Hepatocyte (in vitro differentiated cells): Measurements from ENCODE around the gene CORO6. TPM values are rescaled to one million over a fixed set of nuclear protein-coding genes. Genes with fewer than 3 reads are reported as not detected.

Experiments
- DNase-seq: peaks from one replicate; pipeline ENCODE4 v3.0.0-alpha.2; 2016; ENCODE audit warnings: low spot score
- H2AFZ ChIP-seq: fragments of 200-600 bp; sonication (generic); 2 replicates; pipeline ENCODE4 v1.6.0; 2016; ENCODE audit warnings: antibody characterized with exemption, mild to moderate bottlenecking
- H3K27ac ChIP-seq: fragments of 200-600 bp; sonication (generic); 2 replicates; pipeline ENCODE4 v1.5.1; 2016; ENCODE audit warnings: mild to moderate bottlenecking
- H3K27me3 ChIP-seq: fragments of 200-600 bp; sonication (generic); 2 replicates; pipeline ENCODE4 v1.6.1; 2016
- H3K36me3 ChIP-seq: fragments of 200-600 bp; sonication (generic); replicated peaks from 2 replicates; pipeline ENCODE4 v1.5.1; 2016; ENCODE audit warnings: low read depth; ENCODE audit not compliant: insufficient read depth
- H3K4me1 ChIP-seq: fragments of 200-600 bp; sonication (generic); 2 replicates; pipeline ENCODE4 v1.5.1; 2016; ENCODE audit warnings: mild to moderate bottlenecking, moderate library complexity; ENCODE audit not compliant: insufficient read depth
- H3K4me2 ChIP-seq: fragments of 200-600 bp; sonication (generic); 2 replicates; pipeline ENCODE4 v1.6.0; 2016
- H3K4me3 ChIP-seq: fragments of 200-600 bp; sonication (generic); 2 replicates; pipeline ENCODE4 v1.5.1; 2016; ENCODE audit warnings: mild to moderate bottlenecking
- H3K79me2 ChIP-seq: fragments of 200-600 bp; sonication (generic); 2 replicates; pipeline ENCODE4 v1.6.0; 2017; ENCODE audit warnings: mild to moderate bottlenecking
- H3K9me2 ChIP-seq: fragments of 200-600 bp; sonication (generic); replicated peaks from 2 replicates; pipeline ENCODE4 v1.6.0; 2017; ENCODE audit warnings: mild to moderate bottlenecking; ENCODE audit not compliant: insufficient read depth
- H3K9me3 ChIP-seq: fragments of 200-600 bp; sonication (generic); 2 replicates; pipeline ENCODE4 v1.5.1; 2016; ENCODE audit warnings: low read depth, mild to moderate bottlenecking
- H4K20me1 ChIP-seq: fragments of 200-600 bp; sonication (generic); 2 replicates; pipeline ENCODE4 v1.6.0; 2016; ENCODE audit warnings: mild to moderate bottlenecking; ENCODE audit not compliant: insufficient read depth, poor library complexity, severe bottlenecking
- EZH2 ChIP-seq: fragments of 200-600 bp; sonication (generic); IDR thresholded peaks from 2 replicates; pipeline ENCODE4 v1.6.1; 2016; ENCODE audit warnings: antibody characterized with exemption, mild to moderate bottlenecking, borderline replicate concordance
- EZH2phosphoT487 ChIP-seq: fragments of 200-600 bp; sonication (generic); IDR thresholded peaks from one replicate; pipeline ENCODE4 v1.6.1; 2018; ENCODE audit warnings: antibody characterized with exemption, mild to moderate bottlenecking, low read depth, moderate library complexity; ENCODE audit not compliant: unreplicated experiment, severe bottlenecking
- WGBS: methylation state at CpG from one replicate; pipeline ENCODE4 v1.1.6; 2016; ENCODE audit warnings: low lambda C conversion rate; ENCODE audit errors: missing lambda C conversion rate; 5-methylcytosine and 5-hydroxymethylcytosine counted together
- polyA plus RNA-seq: library from polyadenylated mRNA; unstranded; fragments of >200 nt; fragmentation: Nextera tagmentation; extraction: Ambion mirVana; gene quantifications from 2 replicates; pipeline ENCODE4 v1.2.1, GENCODE V29; 2016
- total RNA-seq: library from RNA; depleted of rRNA; stranded (reverse); fragments of >200 nt; gene quantifications from 2 replicates; pipeline ENCODE4 v1.2.3, GENCODE V29; 2014
- TF ChIP-seq, protein P1 (sequence below): fragments of 200-600 bp; sonication (generic); IDR thresholded peaks from 2 replicates; pipeline ENCODE4 v1.5.1; 2016; ENCODE audit warnings: antibody characterized with exemption, mild to moderate bottlenecking; ENCODE audit not compliant: poor library complexity

Gene CORO6
- total and polyA plus RNA-seq, 2 experiments from 2014 or later: 0.83 to 1.9 TPM

DNA sequence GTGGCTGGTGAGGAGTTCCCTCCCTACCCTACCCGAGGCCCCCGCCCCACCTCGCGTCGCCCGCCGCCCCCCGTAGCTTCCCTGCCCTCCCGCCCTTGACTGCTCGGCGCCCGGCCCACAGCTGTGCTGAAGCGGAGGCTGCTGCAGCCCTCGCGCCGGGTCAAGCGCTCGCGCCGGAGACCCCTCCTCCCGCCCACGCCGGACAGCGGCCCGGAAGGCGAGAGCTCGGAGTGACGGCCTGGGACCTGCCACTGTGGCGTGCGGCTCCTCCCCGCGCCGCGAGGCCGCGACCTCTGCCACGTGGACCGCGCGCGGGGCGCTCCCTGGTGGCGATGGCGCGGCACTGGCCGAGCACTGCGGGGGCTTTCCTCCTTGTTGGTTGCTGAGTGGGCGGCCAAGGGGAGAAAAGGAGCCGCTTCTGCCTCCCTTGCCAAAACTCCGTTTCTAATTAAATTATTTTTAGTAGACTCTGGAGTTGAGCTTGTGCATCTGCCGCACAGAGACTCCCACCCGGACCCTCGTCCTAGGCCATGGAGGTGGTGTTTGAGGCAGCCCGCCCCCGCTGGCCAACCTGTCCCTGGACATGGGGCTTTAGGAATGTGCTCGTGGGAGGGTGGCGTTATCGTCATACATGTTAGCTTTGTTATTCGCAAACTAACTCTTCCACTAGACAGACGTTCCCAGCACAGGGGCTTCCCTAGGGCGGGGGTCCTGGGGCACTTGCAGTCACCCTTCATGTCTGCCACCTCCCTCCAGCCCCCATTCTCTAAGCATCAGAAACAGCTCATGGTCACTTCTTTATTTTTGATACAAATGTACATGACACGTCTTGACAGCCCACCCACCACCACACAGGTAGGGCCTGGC lies 49.8 kb downstream of the CORO6 start:
- WGBS: 28% methylated on average over 54 of the region's 62 CpGs
- Histone ChIP-seq H3K27ac (no peak overlapping the region), H3K4me1 (peaks cover 27% of the 10 kb centered on the region), H3K9me3 (no peaks in the 10 kb centered on the region), H3K4me2 (peak overlapping the region; percentile 76), H3K36me3 (no peaks in the 10 kb centered on the region), H3K27me3 (no peaks in the 10 kb centered on the region), H2AFZ (no peak overlapping the region), H3K9me2 (no peaks in the 10 kb centered on the region), H4K20me1 (no peaks in the 10 kb centered on the region), H3K79me2 (peaks cover 25% of the 10 kb centered on the region), H3K4me3 (no peak overlapping the region)
- TF ChIP-seq, protein P1, sequence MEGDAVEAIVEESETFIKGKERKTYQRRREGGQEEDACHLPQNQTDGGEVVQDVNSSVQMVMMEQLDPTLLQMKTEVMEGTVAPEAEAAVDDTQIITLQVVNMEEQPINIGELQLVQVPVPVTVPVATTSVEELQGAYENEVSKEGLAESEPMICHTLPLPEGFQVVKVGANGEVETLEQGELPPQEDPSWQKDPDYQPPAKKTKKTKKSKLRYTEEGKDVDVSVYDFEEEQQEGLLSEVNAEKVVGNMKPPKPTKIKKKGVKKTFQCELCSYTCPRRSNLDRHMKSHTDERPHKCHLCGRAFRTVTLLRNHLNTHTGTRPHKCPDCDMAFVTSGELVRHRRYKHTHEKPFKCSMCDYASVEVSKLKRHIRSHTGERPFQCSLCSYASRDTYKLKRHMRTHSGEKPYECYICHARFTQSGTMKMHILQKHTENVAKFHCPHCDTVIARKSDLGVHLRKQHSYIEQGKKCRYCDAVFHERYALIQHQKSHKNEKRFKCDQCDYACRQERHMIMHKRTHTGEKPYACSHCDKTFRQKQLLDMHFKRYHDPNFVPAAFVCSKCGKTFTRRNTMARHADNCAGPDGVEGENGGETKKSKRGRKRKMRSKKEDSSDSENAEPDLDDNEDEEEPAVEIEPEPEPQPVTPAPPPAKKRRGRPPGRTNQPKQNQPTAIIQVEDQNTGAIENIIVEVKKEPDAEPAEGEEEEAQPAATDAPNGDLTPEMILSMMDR: peak; percentile 68
- TF ChIP-seq EZH2phosphoT487: no peak
- no peak for TF ChIP-seq EZH2
- peak; percentile 81 for DNase-seq

DNA sequence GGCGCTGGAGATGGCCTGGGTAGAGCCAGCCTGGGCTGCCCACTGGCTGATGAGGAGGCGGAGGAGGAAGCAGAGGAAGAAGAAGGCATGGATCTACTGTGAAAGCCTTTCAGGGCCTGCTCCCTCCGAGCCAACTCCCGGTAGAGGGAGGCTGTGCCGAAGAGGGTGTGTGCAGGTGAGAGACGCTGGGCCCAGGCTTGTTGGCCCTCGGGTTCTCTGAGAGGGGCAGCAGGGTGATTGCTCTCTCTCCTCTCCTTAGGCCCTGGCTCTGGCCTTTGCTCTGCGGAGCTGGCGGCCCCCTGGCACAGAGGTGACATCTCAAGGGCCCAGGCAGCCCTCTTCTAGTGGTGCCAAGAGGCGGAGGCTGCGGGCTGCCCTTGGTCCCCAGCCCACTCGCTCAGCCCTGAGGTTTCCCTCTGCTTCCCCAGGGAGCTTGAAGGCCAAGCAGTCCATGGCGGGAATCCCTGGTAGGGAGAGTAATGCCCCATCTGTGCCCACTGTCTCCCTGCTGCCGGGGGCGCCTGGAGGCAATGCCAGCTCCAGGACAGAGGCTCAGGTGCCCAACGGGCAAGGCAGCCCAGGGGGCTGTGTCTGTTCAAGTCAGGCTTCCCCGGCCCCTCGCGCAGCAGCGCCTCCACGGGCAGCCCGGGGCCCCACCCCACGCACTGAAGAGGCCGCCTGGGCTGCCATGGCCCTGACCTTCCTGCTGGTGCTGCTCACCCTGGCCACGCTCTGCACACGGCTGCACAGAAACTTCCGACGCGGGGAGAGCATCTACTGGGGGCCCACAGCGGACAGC lies 50.6 kb downstream of the CORO6 start:
- peak overlapping the region; percentile 76 for H3K4me2 ChIP-seq
- no peaks in the 10 kb centered on the region for H4K20me1 ChIP-seq
- peak; percentile 32 for DNase-seq
- TF ChIP-seq EZH2phosphoT487 (no peak), EZH2 (no peak)
- TF ChIP-seq, protein P1: no peak
- peaks cover 27% of the 10 kb centered on the region for H3K4me1 ChIP-seq
- no peak overlapping the region for H3K4me3 ChIP-seq
- no peaks in the 10 kb centered on the region for H3K36me3 ChIP-seq
- no peak overlapping the region for H3K27ac ChIP-seq
- H3K9me2 ChIP-seq: no peaks in the 10 kb centered on the region
- H3K79me2 ChIP-seq: peaks cover 25% of the 10 kb centered on the region
- 73% methylated on average over 28 of the region's 30 CpGs for WGBS
- H3K27me3 ChIP-seq: no peaks in the 10 kb centered on the region
- H2AFZ ChIP-seq: no peak overlapping the region
- no peaks in the 10 kb centered on the region for H3K9me3 ChIP-seq

DNA sequence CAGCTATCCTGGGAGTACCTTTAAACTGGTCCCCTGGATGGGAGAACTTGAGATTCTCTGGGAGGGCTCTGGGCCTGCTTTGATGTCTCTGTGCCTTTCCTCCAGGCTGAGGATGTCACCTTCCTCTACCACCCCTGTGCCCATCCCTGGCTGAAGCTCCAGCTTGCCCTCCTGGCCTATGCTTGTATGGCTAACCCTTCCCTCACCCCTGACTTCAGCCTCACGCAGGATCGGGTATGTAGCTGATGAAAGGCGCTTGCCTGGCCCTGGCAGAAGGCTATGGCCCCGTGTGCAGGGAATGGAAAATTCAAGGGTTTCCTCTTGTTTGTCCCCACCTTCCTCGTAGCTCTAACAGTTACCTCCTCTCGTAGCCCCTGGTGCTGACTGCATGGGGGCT lies 51.2 kb downstream of the CORO6 start:
- Histone ChIP-seq H3K9me3 (no peaks in the 10 kb centered on the region), H3K36me3 (no peaks in the 10 kb centered on the region), H3K27ac (no peak overlapping the region), H2AFZ (no peak overlapping the region), H3K4me1 (peaks cover 29% of the 10 kb centered on the region), H3K4me2 (no peak overlapping the region), H3K27me3 (no peaks in the 10 kb centered on the region), H3K79me2 (peaks cover 25% of the 10 kb centered on the region), H4K20me1 (no peaks in the 10 kb centered on the region), H3K9me2 (no peaks in the 10 kb centered on the region), H3K4me3 (no peak overlapping the region)
- no peak for DNase-seq
- TF ChIP-seq EZH2 (no peak), EZH2phosphoT487 (no peak)
- TF ChIP-seq, protein P1: no peak
- 96% methylated on average over 6 of the region's 6 CpGs for WGBS
